Activated T-cell treated with anti-CD3 and anti-CD28 coated beads, Interleukin-2, amount 50 U/mL, for 1 hour (primary cell): Measurements from ENCODE around the gene LSM12.
A peak's percentile ranks its signal among the peaks of the same experiment; 100 is the strongest.
"Not testable (repeated sequence)": the region's sequence is repeated elsewhere in the genome, so short reads cannot be mapped to it uniquely, and the experiment has no call there.

Experiments
- DNase-seq: peaks from one replicate; pipeline ENCODE4 v3.0.0-alpha.2; 2020

The LSM12 gene

DNA sequence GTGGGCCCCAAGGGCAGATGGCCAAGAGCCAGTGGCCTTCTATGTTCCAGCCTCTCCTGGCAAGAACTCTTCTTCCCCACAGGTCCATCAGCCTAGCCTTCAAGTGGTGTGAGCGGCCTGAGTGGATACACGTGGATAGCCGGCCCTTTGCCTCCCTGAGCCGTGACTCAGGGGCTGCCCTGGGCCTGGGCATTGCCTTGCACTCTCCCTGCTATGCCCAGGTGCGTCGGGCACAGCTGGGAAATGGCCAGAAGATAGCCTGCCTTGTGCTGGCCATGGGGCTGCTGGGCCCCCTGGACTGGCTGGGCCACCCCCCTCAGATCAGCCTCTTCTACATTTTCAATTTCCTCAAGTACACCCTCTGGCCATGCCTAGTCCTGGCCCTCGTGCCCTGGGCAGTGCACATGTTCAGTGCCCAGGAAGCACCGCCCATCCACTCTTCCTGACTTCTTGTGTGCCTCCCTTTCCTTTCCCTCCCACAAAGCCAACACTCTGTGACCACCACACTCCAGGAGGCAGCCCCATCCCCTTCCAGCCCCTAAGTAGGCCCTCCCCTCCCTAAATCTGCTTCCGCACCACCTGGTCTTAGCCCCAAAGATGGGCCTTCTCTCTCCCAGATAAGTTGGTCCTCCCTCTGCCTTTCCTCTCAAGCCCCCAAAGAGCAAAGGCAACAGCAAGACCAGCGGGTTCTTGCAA, 9.3 kb upstream of the LSM12 start:
- no peak for DNase-seq

DNA sequence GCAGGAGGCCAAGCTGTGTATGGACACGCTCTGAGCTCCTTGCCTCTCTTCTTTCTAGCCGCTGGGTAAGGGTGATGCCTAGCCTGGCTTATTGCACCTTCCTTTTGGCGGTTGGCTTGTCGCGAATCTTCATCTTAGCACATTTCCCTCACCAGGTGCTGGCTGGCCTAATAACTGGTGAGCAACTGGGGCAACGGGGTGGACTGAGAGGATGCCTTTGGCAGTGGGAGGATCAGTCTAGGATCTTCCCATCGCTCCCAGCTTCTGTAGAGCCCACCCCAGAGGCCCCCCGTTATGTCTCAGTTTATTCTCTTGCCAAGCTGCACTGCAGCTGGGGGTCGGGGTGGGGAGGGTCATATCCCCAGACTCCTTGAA, 8.4 kb upstream of the LSM12 start:
- no peak for DNase-seq

DNA sequence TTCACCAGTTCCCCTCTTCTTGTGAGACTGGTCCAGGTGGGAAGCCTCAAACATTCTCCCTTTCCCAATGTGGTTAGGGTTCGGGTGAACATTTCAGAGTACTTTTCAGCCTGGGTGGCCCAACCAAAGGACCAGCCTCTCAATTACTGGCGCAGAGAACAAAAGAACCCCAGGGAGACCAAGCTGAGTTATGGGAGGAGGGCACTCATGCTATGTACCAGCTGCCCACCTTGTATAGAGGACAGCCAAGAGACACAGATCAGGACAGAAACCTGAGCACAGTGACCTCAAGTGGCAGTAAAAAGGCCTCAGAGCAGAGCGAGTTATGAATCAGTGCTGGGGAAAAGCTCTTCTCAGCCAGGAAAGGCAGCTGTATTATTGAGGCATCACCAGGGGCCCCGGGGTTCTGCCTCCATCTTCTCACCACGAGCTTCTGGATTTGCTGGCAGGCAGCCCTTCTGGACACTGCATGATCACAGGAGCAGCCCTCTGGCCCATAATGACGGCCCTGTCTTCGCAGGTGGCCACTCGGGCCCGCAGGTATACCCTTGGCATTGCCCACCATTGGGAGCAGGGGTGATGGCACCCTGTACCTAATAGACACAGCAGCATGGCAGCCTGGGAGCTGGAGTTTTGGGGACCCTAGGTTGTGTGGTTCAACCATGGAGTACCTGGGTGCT, 7.9 kb upstream of the LSM12 start:
- no peak for DNase-seq

DNA sequence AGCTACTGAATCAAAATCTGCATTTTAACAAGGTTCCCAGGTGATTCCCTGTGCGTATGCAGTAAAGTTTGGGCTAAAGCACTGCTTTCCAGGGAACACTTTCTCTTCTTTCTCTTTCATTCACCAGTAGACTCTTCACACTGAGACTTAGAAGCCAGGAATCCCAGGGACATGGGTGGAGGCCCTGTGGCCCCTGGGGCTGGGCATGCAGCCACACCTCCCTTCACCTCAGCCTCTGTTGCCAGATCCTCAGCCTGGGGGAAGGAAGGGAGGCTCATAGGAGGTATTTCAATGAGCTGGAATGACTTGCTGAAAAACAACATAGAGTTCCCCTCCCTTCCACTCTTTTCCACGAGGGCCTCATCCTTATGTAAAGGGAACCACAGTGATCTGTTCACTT, 5.3 kb upstream of the LSM12 start:
- no peak for DNase-seq

DNA sequence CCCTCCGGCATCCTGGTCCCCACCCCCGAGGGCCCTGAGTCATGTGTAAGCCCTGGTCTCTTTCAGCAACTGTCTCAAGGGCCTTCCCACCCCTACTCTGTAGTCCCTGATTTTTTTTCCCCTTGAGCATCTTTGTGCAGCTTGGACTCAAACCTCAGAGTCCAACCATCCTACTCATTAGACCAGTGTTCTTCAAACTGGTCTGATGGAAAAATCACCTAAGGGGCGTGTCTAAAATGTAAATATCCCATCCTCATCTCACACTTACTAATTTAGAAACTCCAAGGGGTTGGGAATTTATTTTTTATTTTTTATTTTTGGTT, 4.7 kb upstream of the LSM12 start:
- no peak for DNase-seq

DNA sequence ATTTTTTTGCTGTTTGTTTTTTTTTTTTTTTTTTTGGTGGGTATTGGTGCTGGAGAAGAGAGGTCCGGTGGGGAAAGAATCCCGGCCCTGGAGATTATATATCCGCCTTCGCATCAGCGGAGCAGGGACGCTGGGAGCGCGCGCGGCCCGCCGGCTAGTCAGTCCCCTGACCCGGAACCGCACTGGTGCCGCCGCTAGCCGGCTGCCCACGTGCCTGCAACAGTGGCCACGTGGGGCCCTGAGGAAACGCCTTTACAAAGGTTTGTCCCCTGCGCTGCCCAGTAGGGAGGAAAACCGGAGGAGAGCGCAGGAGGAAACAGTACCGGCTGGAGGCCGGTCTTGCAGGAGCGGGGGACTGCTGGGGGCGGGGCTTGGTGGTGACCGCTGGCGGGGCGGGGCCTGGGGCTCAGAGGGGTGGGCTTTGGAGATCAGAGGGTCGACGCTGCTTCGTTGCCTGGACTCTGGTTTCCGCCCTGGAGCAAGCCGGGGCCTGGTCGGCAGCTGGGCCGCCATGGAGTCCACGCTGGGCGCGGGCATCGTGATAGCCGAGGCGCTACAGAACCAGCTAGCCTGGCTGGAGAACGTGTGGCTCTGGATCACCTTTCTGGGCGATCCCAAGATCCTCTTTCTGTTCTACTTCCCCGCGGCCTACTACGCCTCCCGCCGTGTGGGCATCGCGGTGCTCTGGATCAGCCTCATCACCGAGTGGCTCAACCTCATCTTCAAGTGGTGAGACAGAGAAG, 4.2 kb upstream of the LSM12 start, which contains the start of gene G6PC3:
Gene G6PC3, plus strand, starts transcription at position 281 of the 743 bp plus-strand sequence. Its CDS starts 231 bp downstream, at position 512.
- peak; percentile 64 for DNase-seq

DNA sequence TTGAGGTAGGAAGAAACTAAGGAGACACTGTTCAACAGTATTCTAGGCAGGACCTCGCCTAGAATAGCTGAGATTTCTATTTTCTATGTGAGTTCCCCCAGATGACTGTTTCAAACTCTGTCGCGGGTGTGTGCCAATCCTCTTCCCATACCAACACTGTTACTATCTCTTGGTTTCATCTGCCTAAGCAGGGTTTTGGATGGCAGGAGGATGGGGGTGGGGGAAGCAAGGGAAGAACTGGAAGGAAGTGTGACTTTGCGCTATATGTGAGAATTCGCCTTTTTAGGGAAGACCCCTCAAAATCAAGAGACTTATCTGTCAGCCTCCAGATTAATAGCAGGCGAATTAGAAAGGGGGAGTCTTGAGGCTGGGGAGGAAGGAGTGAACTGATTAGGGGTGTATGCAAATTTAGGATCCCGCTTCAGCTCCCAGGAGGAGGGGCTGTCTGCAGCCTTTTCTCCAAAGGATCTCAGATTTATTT, 3.5 kb upstream of the LSM12 start:
- no peak for DNase-seq

DNA sequence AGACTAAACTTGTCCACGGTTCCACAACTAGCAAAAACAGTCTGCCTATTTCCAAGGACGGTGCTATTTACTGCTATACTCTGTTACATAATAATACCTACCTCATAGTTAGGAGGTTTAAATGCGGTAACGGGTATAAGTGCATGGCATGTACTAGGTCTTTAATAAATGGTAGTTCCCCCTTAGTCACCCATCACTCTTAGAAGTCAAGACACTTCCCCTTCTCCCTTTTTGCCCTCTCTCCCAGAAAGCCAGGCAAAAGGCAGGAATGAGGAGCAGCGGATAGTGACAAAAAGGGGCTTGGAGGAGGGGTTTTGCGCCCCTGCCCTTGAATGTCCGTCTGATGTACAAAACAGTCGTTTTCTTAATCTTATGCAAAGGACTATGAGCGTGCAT, 1.1 kb upstream of the LSM12 start:
- no peak for DNase-seq

DNA sequence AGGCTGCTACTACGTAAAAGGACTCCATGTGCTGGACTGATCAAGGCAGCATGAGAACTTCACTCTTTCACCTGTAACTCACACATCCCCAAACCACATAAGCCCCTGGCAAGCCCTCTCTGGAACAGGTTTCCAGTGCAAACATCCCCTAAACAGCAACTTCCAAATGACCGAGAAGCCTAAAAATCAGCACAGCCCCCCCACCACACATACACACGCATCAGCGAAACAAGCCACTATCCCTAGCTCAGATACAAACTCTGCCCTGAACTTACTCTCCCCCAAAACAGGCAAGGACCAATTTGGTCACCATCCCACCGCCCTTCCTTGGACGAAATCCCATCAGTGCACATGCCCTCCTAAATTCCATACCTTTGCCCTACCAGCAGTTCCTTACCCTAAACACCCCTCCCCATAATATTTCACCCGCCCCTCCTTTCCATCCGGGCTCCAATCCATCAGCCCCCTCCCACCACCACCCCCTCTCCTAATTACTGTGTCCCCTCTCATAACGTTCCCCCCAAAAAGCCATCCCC, 735 bp downstream of the LSM12 start:
- DNase-seq, result peak; percentile 31

DNA sequence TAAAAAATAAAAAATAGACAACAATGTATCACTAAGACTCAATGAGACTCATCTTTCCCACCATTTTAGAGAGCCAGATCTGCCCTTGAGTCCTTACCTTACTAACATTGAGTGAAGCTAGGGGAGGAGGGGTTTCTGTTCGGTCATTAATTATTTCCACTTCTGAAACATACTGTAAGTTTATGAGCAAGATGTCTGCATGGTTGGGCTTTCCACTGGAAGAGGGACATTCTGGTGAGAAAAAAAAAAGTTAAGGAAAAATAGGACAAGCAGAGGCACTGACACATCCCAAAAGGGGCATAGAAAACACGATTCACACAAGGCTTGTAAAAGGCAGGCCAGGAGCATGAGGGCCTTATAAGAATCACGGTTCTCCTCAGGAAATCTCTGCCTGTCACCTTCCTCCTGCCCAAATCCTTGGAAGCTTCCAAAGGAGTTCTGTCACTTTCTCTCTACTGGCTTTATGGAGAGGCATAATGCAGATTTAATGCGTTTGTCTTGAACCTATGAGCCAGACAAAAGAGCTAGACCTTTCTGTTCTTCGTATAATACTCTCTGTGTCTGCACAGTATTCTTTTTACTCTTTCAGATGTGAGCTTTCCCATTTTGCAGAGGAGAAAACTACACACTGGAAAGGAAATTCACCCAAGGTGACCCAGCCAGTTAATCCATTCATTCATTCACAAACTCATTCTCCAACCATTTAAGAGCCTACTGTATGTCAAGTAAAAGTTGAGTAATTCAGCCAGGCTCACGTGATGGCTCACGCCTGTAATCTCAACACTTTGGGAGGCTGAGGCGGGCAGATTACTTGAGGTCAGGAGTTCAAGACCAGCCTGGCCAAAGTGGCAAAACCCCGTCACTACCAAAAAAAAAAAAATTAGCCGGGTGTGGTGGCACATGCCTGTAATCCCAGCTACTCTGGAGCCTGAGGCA, 2.5 kb downstream of the LSM12 start:
- no peak for DNase-seq

DNA sequence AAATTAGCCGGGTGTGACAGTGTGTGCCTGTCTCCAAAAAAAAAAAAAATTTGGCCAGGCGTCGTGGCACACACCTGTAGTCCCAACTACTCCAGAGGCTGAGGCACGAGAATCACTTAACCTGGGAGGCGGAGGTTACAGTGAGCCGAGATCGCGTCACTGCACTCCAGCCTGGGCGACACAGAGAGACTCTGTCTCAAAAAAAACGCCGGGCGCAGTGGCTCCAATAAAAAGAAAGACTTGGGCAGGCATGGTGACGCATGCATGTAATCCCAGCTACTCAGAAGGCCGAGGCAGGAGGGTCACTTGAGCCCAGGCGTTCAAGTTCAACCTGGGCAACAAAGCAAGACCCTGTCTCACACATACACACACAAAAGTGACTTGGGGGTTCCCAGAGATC, 3.6 kb downstream of the LSM12 start:
- no peak for DNase-seq

DNA sequence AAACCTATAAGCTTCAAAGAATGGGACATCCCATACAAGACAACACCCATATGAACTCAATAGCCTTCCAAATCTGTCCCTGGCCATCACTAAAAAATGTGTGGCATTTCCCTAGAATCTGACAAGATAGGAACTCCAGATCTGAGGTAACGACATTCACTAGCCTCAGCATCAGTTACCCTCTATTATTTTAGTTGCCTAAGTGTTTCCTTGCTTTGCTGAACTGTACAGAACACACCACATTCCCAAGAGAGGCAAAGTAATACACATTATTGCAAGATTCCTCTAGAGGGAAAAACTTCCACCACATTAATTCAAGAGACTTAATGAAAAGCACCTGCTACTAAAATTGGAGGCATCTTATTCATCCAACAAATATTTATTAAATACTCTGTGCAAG, 5.0 kb downstream of the LSM12 start:
- DNase-seq, result no peak

DNA sequence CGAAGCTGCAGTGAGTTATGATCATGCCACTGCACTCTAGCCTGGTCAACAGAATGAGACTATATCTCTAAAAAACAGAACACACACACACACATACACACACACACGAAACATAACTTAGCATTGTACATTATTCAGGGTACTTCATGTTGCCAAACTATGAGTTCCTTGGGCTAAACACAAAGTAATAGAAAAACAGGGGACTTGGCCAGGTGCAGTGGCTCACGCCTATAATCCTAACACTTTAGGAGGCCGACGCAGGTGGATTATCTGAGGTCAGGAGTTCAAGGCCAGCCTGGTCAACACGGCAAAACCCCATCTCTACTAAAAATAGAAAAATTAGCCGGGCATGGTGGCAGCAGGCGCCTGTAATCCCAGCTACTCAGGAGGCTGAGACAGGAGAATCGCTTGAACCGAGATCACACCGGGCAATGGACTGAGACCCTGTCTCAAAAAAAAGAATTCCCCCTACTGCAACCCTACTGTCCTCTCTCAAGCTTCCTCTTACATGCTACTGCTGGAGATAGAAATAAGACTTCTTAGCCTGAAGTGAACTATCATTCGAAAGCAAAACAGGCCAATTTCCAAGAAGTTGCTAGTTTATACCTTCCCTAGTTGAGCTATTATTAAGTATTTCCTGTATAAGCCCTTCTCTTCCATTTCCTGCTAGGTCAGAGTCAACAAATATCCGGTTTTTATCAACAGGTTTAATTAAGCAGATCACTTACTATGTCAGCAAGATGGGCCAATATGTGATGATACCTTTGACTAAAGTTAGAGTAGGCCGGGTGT, 7.2 kb downstream of the LSM12 start:
- DNase-seq, result no peak

DNA sequence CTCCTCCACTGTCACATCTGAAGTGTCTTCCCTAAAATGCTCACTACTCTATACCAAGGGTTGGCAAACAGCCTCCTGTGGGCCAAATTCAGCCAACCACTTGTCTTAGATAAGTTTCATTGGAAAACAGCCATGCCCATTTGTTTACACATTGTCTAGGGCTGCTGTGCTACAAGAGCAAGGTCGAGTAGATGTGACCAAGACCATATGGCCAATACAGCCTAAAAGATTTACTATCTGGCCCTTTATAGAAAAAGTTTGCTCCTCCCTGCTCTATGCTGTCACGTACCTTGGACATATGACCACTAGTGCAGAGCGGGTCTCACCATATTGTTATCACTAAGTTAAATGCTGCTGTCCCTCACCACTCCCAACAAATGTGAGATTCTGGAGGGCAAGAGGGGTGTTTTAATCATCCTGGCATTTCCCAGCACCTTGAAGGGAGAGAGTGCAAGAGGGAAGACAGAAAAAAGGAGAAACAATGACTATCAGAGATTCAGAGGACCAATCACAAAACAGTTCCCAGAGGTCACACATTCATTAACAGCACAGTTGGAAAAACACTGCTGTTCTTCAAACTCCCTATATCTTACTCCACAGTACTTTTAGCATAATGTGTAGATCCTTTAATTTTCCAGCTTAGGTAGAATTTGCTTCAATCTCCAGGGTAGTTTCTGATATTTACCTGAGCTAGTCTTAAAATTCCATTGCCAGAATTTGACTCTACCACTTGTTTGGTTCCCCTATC, 13.2 kb downstream of the LSM12 start:
- no peak for DNase-seq

DNA sequence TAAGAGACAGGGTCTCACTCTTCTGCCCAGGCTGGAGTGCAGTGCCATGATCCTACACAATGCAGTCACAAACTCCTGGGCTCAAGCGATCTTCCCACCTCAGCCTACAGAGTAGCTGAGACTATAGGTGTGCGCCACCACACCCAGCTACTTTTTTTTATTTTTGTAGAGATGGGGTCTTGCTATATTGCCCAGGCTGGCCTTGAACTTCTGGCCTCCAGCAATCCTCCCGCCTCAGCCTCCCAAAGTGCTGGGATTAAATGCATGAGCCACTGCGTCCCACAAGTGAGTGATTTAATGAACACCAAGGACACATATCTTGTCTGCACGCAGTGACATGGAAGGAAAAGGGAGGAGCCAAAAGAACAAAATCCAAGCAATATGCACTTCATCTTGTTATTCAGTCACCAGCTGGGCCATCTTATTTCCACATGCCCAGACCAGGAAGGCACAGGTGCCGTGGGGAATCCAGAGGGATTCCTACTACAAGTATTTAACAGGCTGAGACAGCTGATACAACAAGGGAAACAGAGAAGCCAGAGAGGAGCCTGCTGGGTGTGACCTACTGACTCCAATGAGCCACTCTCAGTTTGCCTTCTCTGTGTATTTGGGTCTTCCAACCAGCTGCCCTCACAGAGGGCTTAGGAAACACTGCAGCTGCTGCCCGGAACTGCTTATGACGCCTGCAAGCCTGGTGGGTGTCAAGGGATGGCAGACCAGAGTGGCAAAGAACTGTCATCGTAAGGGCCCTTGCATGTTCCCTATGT, 17.0 kb downstream of the LSM12 start:
- DNase-seq, result no peak

DNA sequence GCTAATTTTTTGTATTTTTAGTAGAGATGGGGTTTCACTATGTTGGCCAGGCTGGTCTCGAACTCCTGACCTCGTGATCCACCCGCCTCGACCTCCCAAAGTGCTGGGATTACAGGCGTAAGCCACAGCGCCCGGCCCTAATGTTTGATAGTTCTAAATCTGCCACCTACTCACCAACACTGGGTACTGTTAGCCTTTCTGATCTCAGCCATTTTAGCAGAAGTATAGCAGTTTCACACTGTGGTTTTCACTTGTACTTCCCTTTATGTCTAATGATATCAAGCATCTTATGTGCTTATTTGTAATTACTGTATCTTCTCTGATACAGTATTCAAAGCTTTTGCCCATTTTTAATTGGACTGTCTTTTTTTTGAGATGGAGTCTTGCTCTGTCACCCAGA, 19.6 kb downstream of the LSM12 start:
- not testable (repeated sequence) for DNase-seq

DNA sequence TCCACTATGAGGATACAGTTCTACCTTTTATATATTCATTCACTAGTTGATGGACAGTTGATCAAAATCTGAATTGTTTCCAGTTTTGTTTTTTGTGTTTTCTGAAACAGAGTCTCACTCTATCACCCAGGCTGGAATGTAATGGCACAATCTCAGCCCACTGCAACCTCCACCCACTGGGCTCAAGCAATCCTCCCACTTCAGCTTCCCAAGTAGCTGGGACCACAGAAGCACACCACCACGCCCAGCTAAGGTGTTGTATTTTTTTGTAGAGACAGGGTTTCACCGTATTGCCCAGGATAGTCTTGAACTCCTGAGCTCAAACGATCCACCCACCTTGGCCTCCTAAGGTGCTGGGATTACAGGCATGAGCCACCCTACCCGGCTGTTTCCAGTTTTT, 21.0 kb downstream of the LSM12 start:
- no peak for DNase-seq

DNA sequence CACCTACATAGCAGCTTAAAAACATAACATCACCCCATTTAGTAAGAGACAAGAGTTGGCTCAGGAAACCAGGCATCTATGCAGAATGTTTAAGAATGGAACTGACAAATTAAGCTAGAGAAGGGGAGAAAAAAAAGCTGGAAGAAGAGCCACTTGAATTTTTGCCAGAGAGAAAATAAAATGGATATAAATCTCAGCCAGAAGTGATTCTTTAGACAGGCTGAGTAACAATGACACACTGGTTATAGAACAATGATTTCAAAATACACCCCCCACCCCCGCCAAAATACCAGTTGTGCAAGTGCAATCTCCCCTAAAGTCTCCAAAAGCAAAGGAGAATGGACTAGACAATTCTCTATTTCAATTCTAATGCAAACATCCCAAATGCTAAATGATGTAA, 22.4 kb downstream of the LSM12 start:
- no peak for DNase-seq

DNA sequence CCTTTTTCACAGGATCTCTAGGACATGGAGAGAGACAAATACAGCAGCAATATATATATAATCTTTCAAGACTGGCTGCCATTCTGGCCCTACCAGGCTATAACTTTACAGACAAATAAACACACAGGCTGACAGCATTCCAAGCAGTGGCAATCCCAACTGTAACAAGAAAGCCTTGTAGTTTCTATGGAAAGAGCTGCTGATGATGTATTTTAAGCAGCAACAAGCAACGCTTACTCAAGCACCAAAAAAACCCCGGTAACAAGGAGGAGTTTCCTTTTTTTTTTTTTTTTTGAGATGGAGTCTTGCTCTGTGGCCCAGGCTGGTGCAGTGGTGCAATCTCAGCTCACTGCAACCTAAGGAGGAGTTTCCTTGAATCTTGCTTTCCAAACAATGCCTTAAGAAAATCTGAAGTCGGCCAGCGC, 23.2 kb downstream of the LSM12 start:
- DNase-seq, result no peak
